WTC11 (cell line): ENCODE results near the gene DHX8. TPM values are rescaled to one million over a fixed set of nuclear protein-coding genes. Genes with fewer than 3 reads are reported as not detected.

Source experiments
- ATAC-seq: fragments of 200-7000 bp; cut with Tn5 transposase; 2 replicates; pipeline ENCODE4 v1.10.0; 2021; ENCODE audit warnings: mild to moderate bottlenecking, moderate library complexity
- CTCF ChIA-PET: fragments of 300-600 bp; sonication (Branson Sonifier 250); formaldehyde crosslinking; loops from one replicate; lab custom pipeline; 2021; ENCODE audit warnings: antibody characterized with exemption; lab: Charles Lee
- POLR2A ChIA-PET: fragments of 350-600 bp; sonication (Branson Sonifier 250); formaldehyde crosslinking; loops from one replicate; lab custom pipeline; 2021; ENCODE audit warnings: antibody characterized with exemption; lab: Charles Lee
- DNase-seq: peaks from one replicate; pipeline ENCODE4 v3.0.0; 2021; ENCODE audit warnings: low spot score
- H3K27ac Mint-ChIP-seq: 2 replicates; pipeline ENCODE4 v1.8.0; 2021; ENCODE audit warnings: mixed read lengths
- H3K27me3 Mint-ChIP-seq: 2 replicates; pipeline ENCODE4 v1.8.0; 2021; ENCODE audit warnings: low read depth, mild to moderate bottlenecking, moderate library complexity, mixed read lengths
- H3K36me3 Mint-ChIP-seq: 2 replicates; pipeline ENCODE4 v1.8.0; 2021; ENCODE audit warnings: mixed read lengths
- H3K4me1 Mint-ChIP-seq: 2 replicates; pipeline ENCODE4 v1.8.0; 2022; ENCODE audit warnings: mixed read lengths
- H3K4me3 Mint-ChIP-seq: 2 replicates; pipeline ENCODE4 v1.8.0; 2021; ENCODE audit warnings: mild to moderate bottlenecking, moderate library complexity, mixed read lengths
- H3K9me3 Mint-ChIP-seq: 2 replicates; pipeline ENCODE4 v1.8.0; 2021; ENCODE audit warnings: mixed read lengths
- CREB1 ChIP-seq: sonication (generic); formaldehyde crosslinking; IDR thresholded peaks from 2 replicates; pipeline ENCODE4 v1.8.0; 2023; ENCODE audit warnings: mild to moderate bottlenecking, missing genetic modification reagents
- ELF4 ChIP-seq: sonication (generic); formaldehyde crosslinking; IDR thresholded peaks from 2 replicates; pipeline ENCODE4 v1.8.1; 2022; ENCODE audit warnings: low read depth, mild to moderate bottlenecking, moderate library complexity, missing genetic modification reagents
- ETV6 ChIP-seq: sonication (generic); formaldehyde crosslinking; IDR thresholded peaks from 2 replicates; pipeline ENCODE4 v1.8.1; 2022; ENCODE audit warnings: mild to moderate bottlenecking, missing genetic modification reagents
- GTF2I ChIP-seq: fragments of 250-450 bp; sonication (Bioruptor Pico); conservative IDR thresholded peaks from 2 replicates; pipeline ENCODE4 v1.4.0; 2021; ENCODE audit warnings: mild to moderate bottlenecking
- IRF2 ChIP-seq: sonication (generic); formaldehyde crosslinking; IDR thresholded peaks from 2 replicates; pipeline ENCODE4 v1.8.0; 2022; ENCODE audit warnings: low read depth, missing genetic modification reagents, borderline replicate concordance
- JUN ChIP-seq: sonication (generic); formaldehyde crosslinking; IDR thresholded peaks from 2 replicates; pipeline ENCODE4 v1.8.0; 2023; ENCODE audit warnings: mild to moderate bottlenecking, missing genetic modification reagents
- PRRX2 ChIP-seq: fragments of 250-450 bp; sonication (Bioruptor Pico); IDR thresholded peaks from 2 replicates; pipeline ENCODE4 v1.8.0; 2021; ENCODE audit warnings: mild to moderate bottlenecking
- RELA ChIP-seq: sonication (generic); formaldehyde crosslinking; IDR thresholded peaks from 2 replicates; pipeline ENCODE4 v1.8.1; 2022; ENCODE audit warnings: missing genetic modification reagents, mild to moderate bottlenecking, borderline replicate concordance
- RORB ChIP-seq: fragments of 250-450 bp; sonication (Bioruptor Pico); IDR thresholded peaks from 2 replicates; pipeline ENCODE4 v1.9.0; 2021; ENCODE audit warnings: mild to moderate bottlenecking
- ZNF263 ChIP-seq: sonication (generic); formaldehyde crosslinking; IDR thresholded peaks from 2 replicates; pipeline ENCODE4 v1.8.1; 2022; ENCODE audit warnings: low read depth, mild to moderate bottlenecking, moderate library complexity, missing genetic modification reagents
- ZNF396 ChIP-seq: fragments of 250-450 bp; sonication (Bioruptor Pico); IDR thresholded peaks from 2 replicates; pipeline ENCODE4 v1.8.0; 2021; ENCODE audit warnings: mild to moderate bottlenecking, moderate library complexity, borderline replicate concordance
- total RNA-seq: library from RNA; stranded (reverse); gene quantifications from 3 replicates; pipeline ENCODE4 v1.2.3, GENCODE V29; 2021
- TF ChIP-seq, protein P1 (sequence below): fragments of 250-450 bp; sonication (Bioruptor Pico); conservative IDR thresholded peaks from 2 replicates; pipeline ENCODE4 v1.9.0; 2021; ENCODE audit warnings: mild to moderate bottlenecking
- TF ChIP-seq, protein P2 (sequence below): sonication (generic); formaldehyde crosslinking; IDR thresholded peaks from 2 replicates; pipeline ENCODE4 v1.8.1; 2022; ENCODE audit warnings: missing genetic modification reagents, borderline replicate concordance
- TF ChIP-seq, protein P3 (sequence below): sonication (generic); formaldehyde crosslinking; IDR thresholded peaks from 2 replicates; pipeline ENCODE4 v1.8.1; 2022; ENCODE audit warnings: low read depth, mild to moderate bottlenecking, moderate library complexity, missing genetic modification reagents, borderline replicate concordance
- TF ChIP-seq, protein P4 (sequence below): fragments of 200-600 bp; IDR thresholded peaks from 2 replicates; pipeline ENCODE4 v1.8.0; 2022; ENCODE audit warnings: antibody characterized with exemption
- TF ChIP-seq, protein P5 (sequence below): sonication (generic); formaldehyde crosslinking; IDR thresholded peaks from 2 replicates; pipeline ENCODE4 v1.8.1; 2022; ENCODE audit warnings: low read depth, missing genetic modification reagents, borderline replicate concordance

The DHX8 gene
- total RNA-seq, 1 experiment from 2014 or later = 58.5 TPM

DNA sequence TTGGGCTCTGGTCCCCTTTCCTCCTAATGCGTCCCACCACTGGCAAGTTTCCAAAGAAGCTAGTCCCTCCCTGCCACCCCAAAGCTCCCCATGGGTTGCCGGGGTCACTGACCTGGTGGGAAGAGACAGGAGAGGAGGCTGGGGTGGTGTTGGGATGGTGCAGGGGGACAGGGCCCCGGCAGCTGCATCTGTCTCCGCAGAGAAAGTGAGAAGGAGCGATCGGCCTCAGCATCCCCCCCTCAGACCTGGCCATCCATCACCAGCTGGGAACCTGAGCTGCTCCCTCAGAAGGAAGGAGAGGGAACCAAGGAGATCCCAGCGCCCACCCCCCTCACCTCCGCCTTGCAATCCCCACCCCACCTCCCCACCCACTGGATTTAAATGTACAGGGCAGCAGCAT is 59.1 kb downstream of the DHX8 start (continued):
- TF ChIP-seq PRRX2 (no peak), RELA (CRISPR knock-in tag) (no peak), RORB (CRISPR knock-in tag) (no peak)
- TF ChIP-seq, protein P1, sequence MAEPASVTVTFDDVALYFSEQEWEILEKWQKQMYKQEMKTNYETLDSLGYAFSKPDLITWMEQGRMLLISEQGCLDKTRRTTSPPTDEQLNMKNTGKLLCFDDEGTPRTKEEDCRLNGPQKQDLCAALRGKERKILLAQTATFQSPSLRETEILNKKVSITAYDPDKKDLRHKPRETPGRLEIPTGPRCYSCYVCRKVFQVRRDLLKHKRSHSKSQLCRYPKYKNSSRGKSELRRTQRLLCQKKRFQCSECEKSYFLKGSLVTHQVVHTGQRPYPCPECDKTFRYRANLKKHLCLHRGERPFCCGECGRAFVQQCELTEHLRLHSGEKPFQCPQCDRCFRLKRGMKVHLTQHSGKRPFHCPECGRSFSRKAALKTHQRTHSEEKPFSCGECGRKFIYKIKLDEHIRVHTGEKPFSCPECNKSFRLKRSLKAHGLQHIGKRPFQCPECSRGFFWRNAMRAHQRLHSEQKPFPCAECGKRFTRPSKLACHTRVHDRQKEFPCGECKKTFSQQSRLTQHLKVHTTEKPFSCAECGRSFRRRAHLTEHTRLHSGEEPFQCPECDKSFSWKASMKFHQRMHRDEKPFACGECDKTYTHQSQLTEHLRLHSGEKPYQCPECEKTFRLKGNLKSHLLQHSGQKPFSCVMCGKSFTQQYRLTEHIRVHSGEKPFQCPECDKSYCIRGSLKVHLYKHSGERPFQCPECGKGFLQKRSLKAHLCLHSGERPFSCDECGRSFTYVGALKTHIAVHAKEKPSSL (CRISPR knock-in tag) = no peak
- TF ChIP-seq, protein P2, sequence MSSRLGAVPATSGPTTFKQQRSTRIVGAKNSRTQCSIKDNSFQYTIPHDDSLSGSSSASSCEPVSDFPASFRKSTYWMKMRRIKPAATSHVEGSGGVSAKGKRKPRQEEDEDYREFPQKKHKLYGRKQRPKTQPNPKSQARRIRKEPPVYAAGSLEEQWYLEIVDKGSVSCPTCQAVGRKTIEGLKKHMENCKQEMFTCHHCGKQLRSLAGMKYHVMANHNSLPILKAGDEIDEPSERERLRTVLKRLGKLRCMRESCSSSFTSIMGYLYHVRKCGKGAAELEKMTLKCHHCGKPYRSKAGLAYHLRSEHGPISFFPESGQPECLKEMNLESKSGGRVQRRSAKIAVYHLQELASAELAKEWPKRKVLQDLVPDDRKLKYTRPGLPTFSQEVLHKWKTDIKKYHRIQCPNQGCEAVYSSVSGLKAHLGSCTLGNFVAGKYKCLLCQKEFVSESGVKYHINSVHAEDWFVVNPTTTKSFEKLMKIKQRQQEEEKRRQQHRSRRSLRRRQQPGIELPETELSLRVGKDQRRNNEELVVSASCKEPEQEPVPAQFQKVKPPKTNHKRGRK (CRISPR knock-in tag) = no peak
- TF ChIP-seq, all 79 proteins: peak for 0

DNA sequence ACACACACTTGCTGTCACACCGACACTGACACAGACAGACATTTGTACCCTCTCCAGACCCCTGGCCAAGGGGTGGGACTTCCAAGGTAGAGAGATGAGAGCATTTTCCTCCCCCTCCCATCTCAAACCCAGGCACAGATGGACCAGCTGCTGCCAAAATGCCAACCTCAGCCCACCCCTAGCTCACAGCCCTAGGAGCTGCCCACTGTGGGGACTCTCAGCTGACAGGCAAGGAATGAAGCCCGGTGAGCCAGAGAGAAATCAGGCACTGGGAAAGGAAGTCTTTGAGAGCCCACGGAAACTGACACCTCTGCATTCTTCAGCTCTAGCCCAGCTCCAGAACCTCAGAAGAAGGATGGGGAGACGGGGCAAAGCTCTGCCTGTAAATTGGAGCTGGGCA is 59.5 kb downstream of the DHX8 start:
- H3K27me3 Mint-ChIP-seq = no peaks in the 10 kb centered on the region; the same call in 1 of the 2 replicates
- no peaks in the 10 kb centered on the region for H3K9me3 Mint-ChIP-seq
- peak overlapping the region; percentile 73; the same call in 1 of the 2 replicates for H3K27ac Mint-ChIP-seq
- peak overlapping the region; percentile 89 for H3K4me3 Mint-ChIP-seq
- peaks cover 73% of the 10 kb centered on the region for H3K4me1 Mint-ChIP-seq
- DNase-seq (no peak), ATAC-seq (no peak)
- POLR2A ChIA-PET = interaction anchor here (1.2 to 3.8 kb wide), 2 partner anchors 13 to 19 kb away, joined by 3 to 18 read pairs; no protein-coding TSS in a partner anchor
- no peak for TF ChIP-seq ZNF263 (CRISPR knock-in tag)
- no peak for TF ChIP-seq GTF2I
- no peak for TF ChIP-seq ETV6 (CRISPR knock-in tag)
- TF ChIP-seq ZNF396 (CRISPR knock-in tag) = no peak
- TF ChIP-seq JUN (CRISPR knock-in tag) = no peak
- TF ChIP-seq IRF2 = no peak
- no peak for TF ChIP-seq CREB1
- TF ChIP-seq, protein P3, sequence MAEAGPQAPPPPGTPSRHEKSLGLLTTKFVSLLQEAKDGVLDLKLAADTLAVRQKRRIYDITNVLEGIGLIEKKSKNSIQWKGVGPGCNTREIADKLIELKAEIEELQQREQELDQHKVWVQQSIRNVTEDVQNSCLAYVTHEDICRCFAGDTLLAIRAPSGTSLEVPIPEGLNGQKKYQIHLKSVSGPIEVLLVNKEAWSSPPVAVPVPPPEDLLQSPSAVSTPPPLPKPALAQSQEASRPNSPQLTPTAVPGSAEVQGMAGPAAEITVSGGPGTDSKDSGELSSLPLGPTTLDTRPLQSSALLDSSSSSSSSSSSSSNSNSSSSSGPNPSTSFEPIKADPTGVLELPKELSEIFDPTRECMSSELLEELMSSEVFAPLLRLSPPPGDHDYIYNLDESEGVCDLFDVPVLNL (CRISPR knock-in tag) = no peak
- TF ChIP-seq, protein P4, sequence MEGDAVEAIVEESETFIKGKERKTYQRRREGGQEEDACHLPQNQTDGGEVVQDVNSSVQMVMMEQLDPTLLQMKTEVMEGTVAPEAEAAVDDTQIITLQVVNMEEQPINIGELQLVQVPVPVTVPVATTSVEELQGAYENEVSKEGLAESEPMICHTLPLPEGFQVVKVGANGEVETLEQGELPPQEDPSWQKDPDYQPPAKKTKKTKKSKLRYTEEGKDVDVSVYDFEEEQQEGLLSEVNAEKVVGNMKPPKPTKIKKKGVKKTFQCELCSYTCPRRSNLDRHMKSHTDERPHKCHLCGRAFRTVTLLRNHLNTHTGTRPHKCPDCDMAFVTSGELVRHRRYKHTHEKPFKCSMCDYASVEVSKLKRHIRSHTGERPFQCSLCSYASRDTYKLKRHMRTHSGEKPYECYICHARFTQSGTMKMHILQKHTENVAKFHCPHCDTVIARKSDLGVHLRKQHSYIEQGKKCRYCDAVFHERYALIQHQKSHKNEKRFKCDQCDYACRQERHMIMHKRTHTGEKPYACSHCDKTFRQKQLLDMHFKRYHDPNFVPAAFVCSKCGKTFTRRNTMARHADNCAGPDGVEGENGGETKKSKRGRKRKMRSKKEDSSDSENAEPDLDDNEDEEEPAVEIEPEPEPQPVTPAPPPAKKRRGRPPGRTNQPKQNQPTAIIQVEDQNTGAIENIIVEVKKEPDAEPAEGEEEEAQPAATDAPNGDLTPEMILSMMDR = no peak
- TF ChIP-seq ELF4 (CRISPR knock-in tag) = no peak
- TF ChIP-seq, protein P5, sequence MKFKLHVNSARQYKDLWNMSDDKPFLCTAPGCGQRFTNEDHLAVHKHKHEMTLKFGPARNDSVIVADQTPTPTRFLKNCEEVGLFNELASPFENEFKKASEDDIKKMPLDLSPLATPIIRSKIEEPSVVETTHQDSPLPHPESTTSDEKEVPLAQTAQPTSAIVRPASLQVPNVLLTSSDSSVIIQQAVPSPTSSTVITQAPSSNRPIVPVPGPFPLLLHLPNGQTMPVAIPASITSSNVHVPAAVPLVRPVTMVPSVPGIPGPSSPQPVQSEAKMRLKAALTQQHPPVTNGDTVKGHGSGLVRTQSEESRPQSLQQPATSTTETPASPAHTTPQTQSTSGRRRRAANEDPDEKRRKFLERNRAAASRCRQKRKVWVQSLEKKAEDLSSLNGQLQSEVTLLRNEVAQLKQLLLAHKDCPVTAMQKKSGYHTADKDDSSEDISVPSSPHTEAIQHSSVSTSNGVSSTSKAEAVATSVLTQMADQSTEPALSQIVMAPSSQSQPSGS (CRISPR knock-in tag) = no peak
- TF ChIP-seq, all 79 proteins: peak for 0
- H3K36me3 Mint-ChIP-seq = peaks cover 6% of the 10 kb centered on the region; the same call in 1 of the 2 replicates
- CTCF ChIA-PET = interaction anchor here (1.0 to 2.4 kb wide), 8 partner anchors 12 to 224 kb away, joined by 3 to 12 read pairs (median 6); partner anchors contain the start of gene DHX8
